GM12878 (cell line): ENCODE results near the gene AXL. TPM values are rescaled to one million over a fixed set of nuclear protein-coding genes. Genes with fewer than 3 reads are reported as not detected.

ENCODE experiments used
- ATAC-seq: fragments of 200-7000 bp; cut with Tn5 transposase; 3 replicates; pipeline ENCODE4 v1.9.1; 2020; ENCODE audit warnings: mild to moderate bottlenecking, moderate library complexity
- BruUV-seq: library from RNA; stranded (reverse); fragments of 400-500 nt; replicated peaks from 2 replicates; lab custom pipeline; 2021; lab: Mats Ljungman, UMichigan
- CTCF ChIA-PET: fragments of 300-600 bp; sonication (Branson Sonifier 250); formaldehyde crosslinking; extraction: SDS; loops from one replicate; lab custom pipeline; 2021; ENCODE audit warnings: inconsistent platforms; lab: Yijun Ruan, JAX
- POLR2A ChIA-PET: fragments of 350-600 bp; formaldehyde crosslinking; extraction: SDS; loops from one replicate; lab custom pipeline; 2021; ENCODE audit warnings: inconsistent platforms; lab: Charles Lee
- RAD21 ChIA-PET: fragments of 300-600 bp; sonication (Branson Sonifier 250); formaldehyde crosslinking; loops from one replicate; lab custom pipeline; 2023; ENCODE audit warnings: antibody characterized with exemption; ENCODE audit not compliant: unreplicated experiment; lab: Charles Lee
- SMC1A ChIA-PET: fragments of 300-600 bp; sonication (Branson Sonifier 250); formaldehyde crosslinking; loops from one replicate; lab custom pipeline; 2023; ENCODE audit not compliant: unreplicated experiment, uncharacterized antibody; lab: Charles Lee
- DNase-seq: peaks from one replicate; pipeline ENCODE4 v3.0.0-alpha.2; 2011; ENCODE audit warnings: low read depth, low spot score
- FAIRE-seq: peaks from 3 replicates; lab custom pipeline; 2011; peaks lifted over from hg19 to GRCh38; lab: Jason Lieb, UNC
- H2AFZ ChIP-seq: 2 replicates; pipeline ENCODE4 v1.6.0; 2011; ENCODE audit warnings: low read depth, low read length, control low read depth; ENCODE audit not compliant: control insufficient read depth
- H3K27ac ChIP-seq: 2 replicates; pipeline ENCODE4 v1.5.1; 2011; ENCODE audit warnings: control low read depth; ENCODE audit not compliant: control insufficient read depth, insufficient read depth
- H3K27me3 ChIP-seq, 2 experiments: replicated peaks in 1 of 2; 2 replicates each; pipeline versions ENCODE4 v1.6.0 to v1.6.1; 2011; ENCODE audit warnings: low read length in 1 of 2; ENCODE audit not compliant: control insufficient read depth in 2 of 2, insufficient read depth in 2 of 2
- H3K36me3 ChIP-seq, 2 experiments: 2 replicates each; pipeline ENCODE4 v1.5.1; 2011; ENCODE audit warnings: low read length in 1 of 2; ENCODE audit not compliant: control insufficient read depth in 2 of 2, insufficient read depth in 2 of 2
- H3K4me1 ChIP-seq: 2 replicates; pipeline ENCODE4 v1.6.1; 2011; ENCODE audit warnings: mild to moderate bottlenecking, low read length, moderate library complexity, mixed read lengths; ENCODE audit not compliant: control insufficient read depth, insufficient read depth
- H3K4me2 ChIP-seq: 2 replicates; pipeline ENCODE4 v1.6.0; 2011; ENCODE audit warnings: control low read depth; ENCODE audit not compliant: control insufficient read depth, insufficient read depth
- H3K4me3 ChIP-seq: fragments of 200-600 bp; sonication (generic); 2 replicates; pipeline ENCODE4 v1.5.1; 2016
- H3K79me2 ChIP-seq: 2 replicates; pipeline ENCODE4 v1.6.0; 2011; ENCODE audit warnings: low read length; ENCODE audit not compliant: control insufficient read depth, insufficient read depth
- H3K9ac ChIP-seq: 2 replicates; pipeline ENCODE4 v1.8.0; 2011; ENCODE audit warnings: low read length, control low read depth, mixed read lengths; ENCODE audit not compliant: control insufficient read depth, insufficient read depth
- H3K9me3 ChIP-seq: replicated peaks from 3 replicates; pipeline ENCODE4 v1.5.1; 2011; ENCODE audit warnings: mild to moderate bottlenecking, low read length; ENCODE audit not compliant: control insufficient read depth, insufficient read depth
- H4K20me1 ChIP-seq: 2 replicates; pipeline ENCODE4 v1.6.0; 2011; ENCODE audit not compliant: control insufficient read depth, insufficient read depth
- CHD4 ChIP-seq: fragments of 200-600 bp; sonication (generic); IDR thresholded peaks from 2 replicates; pipeline ENCODE4 v1.6.1; 2016; ENCODE audit warnings: mild to moderate bottlenecking
- IKZF2 ChIP-seq, 2 experiments: fragments of 450-650 bp; IDR thresholded peaks; 2 replicates each; pipeline ENCODE4 v1.6.1; 2017; ENCODE audit warnings: mild to moderate bottlenecking in 2 of 2, moderate library complexity in 2 of 2
- NR2C2 ChIP-seq: IDR thresholded peaks from 2 replicates; pipeline ENCODE4 v1.6.1; 2011; ENCODE audit warnings: borderline replicate concordance, low read depth; ENCODE audit not compliant: control insufficient read depth, insufficient read length
- SMAD1 ChIP-seq: fragments of 450-650 bp; IDR thresholded peaks from 2 replicates; pipeline ENCODE4 v1.6.1; 2018; ENCODE audit warnings: mild to moderate bottlenecking, low read depth; ENCODE audit not compliant: partially characterized antibody
- WRNIP1 ChIP-seq: IDR thresholded peaks from 2 replicates; pipeline ENCODE4 v1.6.1; 2011; ENCODE audit warnings: low read depth, low read length, improper control_type of control experiment, borderline replicate concordance
- ZNF24 ChIP-seq: fragments of 450-650 bp; IDR thresholded peaks from 2 replicates; pipeline ENCODE4 v1.6.1; 2017; ENCODE audit warnings: antibody characterized with exemption, mild to moderate bottlenecking
- WGBS: methylation state at CpG from one replicate; pipeline ENCODE4 v1.1.6; 2016; ENCODE audit warnings: low lambda C conversion rate; ENCODE audit not compliant: insufficient replicate concordance, insufficient coverage; ENCODE audit errors: missing lambda C conversion rate; 5-methylcytosine and 5-hydroxymethylcytosine counted together
- in situ Hi-C: fragments of 300-500 bp; cut with MboI; formaldehyde crosslinking; loops from 9 replicates; pipeline ENCODE4 v1.14.3; 2018; ENCODE audit warnings: mixed read lengths
- intact Hi-C: fragments of 100-400 bp; cut with micrococcal nuclease; formaldehyde crosslinking; loops from one replicate; pipeline ENCODE4 v1.14.2; 2022; ENCODE audit not compliant: unreplicated experiment
- polyA plus RNA-seq, 11 experiments: library from polyadenylated mRNA; depleted of rRNA in 4 of 11; unstranded in 6 of 11; stranded (reverse) in 5 of 11; fragments of >200 nt; fragmentation: Nextera tagmentation in 4 of 11; fragmentation: Illumina TruSeq in 1 of 11; extraction: Ambion mirVana in 4 of 11; extraction: Trizol in 1 of 11; gene quantifications; 1 replicate in 1 of 11; 2 replicates in 10 of 11; pipeline versions ENCODE4 v1.2.1 to v1.2.3, GENCODE V29; 2011 to 2016; ENCODE audit warnings: inconsistent platforms in 2 of 11, missing spikeins in 2 of 11, low read depth in 1 of 11
- total RNA-seq, 4 experiments: library from RNA; depleted of rRNA in 3 of 4; stranded (reverse); fragments of >200 nt in 3 of 4; fragmentation: Illumina TruSeq in 1 of 4; extraction: Trizol in 1 of 4; gene quantifications; 2 replicates each; pipeline versions ENCODE4 v1.2.1 to v1.2.3, GENCODE V29; 2013 to 2021
- TF ChIP-seq, protein P1 (sequence below): fragments of 450-650 bp; IDR thresholded peaks from 2 replicates; pipeline ENCODE4 v1.6.1; 2018; ENCODE audit warnings: borderline replicate concordance, mild to moderate bottlenecking; ENCODE audit not compliant: partially characterized antibody
- TF ChIP-seq, protein P2 (sequence below): fragments of 450-650 bp; IDR thresholded peaks from 2 replicates; pipeline ENCODE4 v1.6.1; 2017; ENCODE audit warnings: mild to moderate bottlenecking, moderate library complexity

Gene AXL
- total and polyA plus RNA-seq, 10 of the 15 experiments (the other 5 are each of a cell fraction or from before 2014, with no cell fraction given), result under 0.01 to 0.33 (median 0.07) TPM; not detected in 4

DNA sequence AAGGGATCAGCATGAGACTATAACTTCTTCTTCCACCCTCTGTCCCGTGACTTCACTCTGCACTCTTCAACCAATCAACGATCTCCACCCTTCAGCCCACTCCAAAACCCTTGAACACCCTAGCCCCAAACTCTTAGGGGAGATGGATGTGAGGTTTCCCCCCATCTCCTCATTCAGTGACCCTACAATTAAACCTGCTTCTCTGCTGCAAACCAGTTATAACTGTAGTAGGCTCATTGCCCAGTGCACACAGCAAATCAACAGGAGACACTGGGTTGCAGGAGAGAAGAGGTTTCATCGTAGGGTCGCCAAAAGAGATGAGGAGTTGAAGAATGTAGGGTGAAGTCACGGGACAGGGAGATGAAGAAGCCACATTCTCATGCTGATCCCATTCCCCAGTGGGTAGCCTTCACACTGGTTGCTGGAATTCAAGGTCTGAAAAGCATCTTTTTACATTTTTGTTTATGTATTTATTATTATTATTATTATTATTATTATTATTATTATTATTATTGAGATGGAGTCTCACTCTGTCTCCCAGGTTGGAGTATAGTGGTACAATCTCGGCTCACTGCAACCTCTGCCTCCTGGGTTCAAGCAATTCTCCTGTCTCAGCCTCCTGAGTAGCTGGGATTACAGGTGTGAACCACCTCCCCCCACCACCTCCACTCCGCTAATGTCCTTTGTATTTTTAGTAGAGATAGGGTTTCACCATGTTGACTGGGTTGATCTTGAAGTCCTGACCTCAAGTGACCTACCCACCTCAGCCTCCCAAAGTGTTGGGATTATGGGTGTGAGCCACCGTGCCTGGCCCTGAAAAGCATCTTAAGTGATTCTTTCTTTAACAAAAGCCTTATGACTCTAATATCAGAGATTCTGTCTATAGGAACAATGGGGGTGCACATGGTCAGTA is 31.8 kb upstream of the AXL start:
- DNase-seq, result no peak
- CTCF ChIA-PET, result no interaction called here
- Histone ChIP-seq H3K4me2 (no peak overlapping the region), H2AFZ (no peak overlapping the region), H3K9ac (no peak overlapping the region), H3K27ac (no peak overlapping the region), H3K4me1 (no peaks in the 10 kb centered on the region), H3K36me3 (no peaks in the 10 kb centered on the region), H3K9me3 (no peaks in the 10 kb centered on the region), H3K79me2 (no peaks in the 10 kb centered on the region), H4K20me1 (no peaks in the 10 kb centered on the region), H3K27me3 (peaks cover 0 to 6% of the 10 kb centered on the region in 2 experiments; a peak in 1 of 4 replicates), H3K4me3 (no peak overlapping the region)
- BruUV-seq, result no TSS peak
- WGBS, result 9% methylated on average over 8 of the region's 8 CpGs
- TF ChIP-seq SMAD1, result no peak
- TF ChIP-seq, protein P1, sequence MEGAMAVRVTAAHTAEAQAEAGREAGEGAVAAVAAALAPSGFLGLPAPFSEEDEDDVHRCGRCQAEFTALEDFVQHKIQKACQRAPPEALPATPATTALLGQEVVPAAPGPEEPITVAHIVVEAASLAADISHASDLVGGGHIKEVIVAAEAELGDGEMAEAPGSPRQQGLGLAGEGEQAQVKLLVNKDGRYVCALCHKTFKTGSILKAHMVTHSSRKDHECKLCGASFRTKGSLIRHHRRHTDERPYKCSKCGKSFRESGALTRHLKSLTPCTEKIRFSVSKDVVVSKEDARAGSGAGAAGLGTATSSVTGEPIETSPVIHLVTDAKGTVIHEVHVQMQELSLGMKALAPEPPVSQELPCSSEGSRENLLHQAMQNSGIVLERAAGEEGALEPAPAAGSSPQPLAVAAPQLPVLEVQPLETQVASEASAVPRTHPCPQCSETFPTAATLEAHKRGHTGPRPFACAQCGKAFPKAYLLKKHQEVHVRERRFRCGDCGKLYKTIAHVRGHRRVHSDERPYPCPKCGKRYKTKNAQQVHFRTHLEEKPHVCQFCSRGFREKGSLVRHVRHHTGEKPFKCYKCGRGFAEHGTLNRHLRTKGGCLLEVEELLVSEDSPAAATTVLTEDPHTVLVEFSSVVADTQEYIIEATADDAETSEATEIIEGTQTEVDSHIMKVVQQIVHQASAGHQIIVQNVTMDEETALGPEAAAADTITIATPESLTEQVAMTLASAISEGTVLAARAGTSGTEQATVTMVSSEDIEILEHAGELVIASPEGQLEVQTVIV, result no peak
- ATAC-seq, result no peak
- FAIRE-seq, result no peak
- POLR2A ChIA-PET, result no interaction called here
- intact Hi-C loops, result no loop called here
- RAD21 ChIA-PET, result no interaction called here
- in situ Hi-C loops, result no loop called here
- SMC1A ChIA-PET, result no interaction called here

DNA sequence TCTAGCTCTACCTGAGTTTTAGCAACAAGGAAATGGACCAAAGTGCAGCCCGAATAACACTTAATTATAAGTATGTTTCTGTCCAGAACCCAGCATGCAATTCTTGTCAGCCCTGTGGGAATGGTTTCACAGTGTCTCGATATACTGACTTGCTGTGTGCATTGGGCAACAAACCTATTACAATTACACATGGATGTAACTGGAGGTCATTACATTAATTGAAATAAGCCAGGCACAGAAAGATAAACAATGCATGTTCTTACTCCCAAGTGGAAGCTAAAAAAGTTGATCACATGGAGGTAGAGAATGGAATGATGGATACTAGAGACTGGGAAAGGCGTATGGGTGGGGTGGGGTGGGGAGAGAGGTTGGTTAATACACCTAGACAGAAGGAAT is 31.1 kb upstream of the AXL start:
- ATAC-seq (no peak), FAIRE-seq (no peak), DNase-seq (no peak)
- Histone ChIP-seq H3K9me3 (no peaks in the 10 kb centered on the region), H3K4me3 (no peak overlapping the region), H3K4me1 (no peaks in the 10 kb centered on the region), H3K9ac (no peak overlapping the region), H3K27me3 (peaks cover 0 to 12% of the 10 kb centered on the region in 2 experiments; a peak in 2 of 4 replicates), H3K79me2 (no peaks in the 10 kb centered on the region), H4K20me1 (no peaks in the 10 kb centered on the region), H2AFZ (no peak overlapping the region), H3K4me2 (no peak overlapping the region), H3K27ac (no peak overlapping the region), H3K36me3 (no peaks in the 10 kb centered on the region)
- in situ Hi-C loops, result no loop called here
- RAD21 ChIA-PET, result no interaction called here
- WGBS, result 7% methylated on average over 3 of the region's 3 CpGs
- intact Hi-C loops, result no loop called here
- POLR2A ChIA-PET, result no interaction called here
- SMC1A ChIA-PET, result no interaction called here
- no TSS peak for BruUV-seq
- CTCF ChIA-PET, result no interaction called here
- TF ChIP-seq NR2C2 (no peak), ZNF24 (no peak), IKZF2 (IDR thresholded peaks at IDR 0.05) (no peak), WRNIP1 (no peak), CHD4 (no peak)
- TF ChIP-seq, protein P2, sequence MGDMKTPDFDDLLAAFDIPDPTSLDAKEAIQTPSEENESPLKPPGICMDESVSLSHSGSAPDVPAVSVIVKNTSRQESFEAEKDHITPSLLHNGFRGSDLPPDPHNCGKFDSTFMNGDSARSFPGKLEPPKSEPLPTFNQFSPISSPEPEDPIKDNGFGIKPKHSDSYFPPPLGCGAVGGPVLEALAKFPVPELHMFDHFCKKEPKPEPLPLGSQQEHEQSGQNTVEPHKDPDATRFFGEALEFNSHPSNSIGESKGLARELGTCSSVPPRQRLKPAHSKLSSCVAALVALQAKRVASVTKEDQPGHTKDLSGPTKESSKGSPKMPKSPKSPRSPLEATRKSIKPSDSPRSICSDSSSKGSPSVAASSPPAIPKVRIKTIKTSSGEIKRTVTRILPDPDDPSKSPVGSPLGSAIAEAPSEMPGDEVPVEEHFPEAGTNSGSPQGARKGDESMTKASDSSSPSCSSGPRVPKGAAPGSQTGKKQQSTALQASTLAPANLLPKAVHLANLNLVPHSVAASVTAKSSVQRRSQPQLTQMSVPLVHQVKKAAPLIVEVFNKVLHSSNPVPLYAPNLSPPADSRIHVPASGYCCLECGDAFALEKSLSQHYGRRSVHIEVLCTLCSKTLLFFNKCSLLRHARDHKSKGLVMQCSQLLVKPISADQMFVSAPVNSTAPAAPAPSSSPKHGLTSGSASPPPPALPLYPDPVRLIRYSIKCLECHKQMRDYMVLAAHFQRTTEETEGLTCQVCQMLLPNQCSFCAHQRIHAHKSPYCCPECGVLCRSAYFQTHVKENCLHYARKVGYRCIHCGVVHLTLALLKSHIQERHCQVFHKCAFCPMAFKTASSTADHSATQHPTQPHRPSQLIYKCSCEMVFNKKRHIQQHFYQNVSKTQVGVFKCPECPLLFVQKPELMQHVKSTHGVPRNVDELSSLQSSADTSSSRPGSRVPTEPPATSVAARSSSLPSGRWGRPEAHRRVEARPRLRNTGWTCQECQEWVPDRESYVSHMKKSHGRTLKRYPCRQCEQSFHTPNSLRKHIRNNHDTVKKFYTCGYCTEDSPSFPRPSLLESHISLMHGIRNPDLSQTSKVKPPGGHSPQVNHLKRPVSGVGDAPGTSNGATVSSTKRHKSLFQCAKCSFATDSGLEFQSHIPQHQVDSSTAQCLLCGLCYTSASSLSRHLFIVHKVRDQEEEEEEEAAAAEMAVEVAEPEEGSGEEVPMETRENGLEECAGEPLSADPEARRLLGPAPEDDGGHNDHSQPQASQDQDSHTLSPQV, result no peak
